Transverse colon (tissue), 4 donors: ENCODE results near the gene TLDC2. TPM values are rescaled to one million over a fixed set of nuclear protein-coding genes. Genes with fewer than 3 reads are reported as not detected.
"Not testable (repeated sequence)": the region's sequence is repeated elsewhere in the genome, so short reads cannot be mapped to it uniquely, and the experiment has no call there.

Source experiments
- DNase-seq: peaks from one replicate; pipeline ENCODE4 v3.0.0-alpha.2; 2019
- H3K27ac ChIP-seq, 4 donors: fragments of 200-600 bp; sonication (generic); 2 replicates each; pipeline ENCODE4 v1.5.1; 2016 to 2018; ENCODE audit warnings: inconsistent platforms in 4 of 4
- H3K27me3 ChIP-seq: fragments of 200-600 bp; sonication (generic); 2 replicates; pipeline ENCODE4 v1.5.1; 2017; ENCODE audit warnings: inconsistent platforms
- H3K36me3 ChIP-seq, 4 donors: fragments of 200-600 bp; sonication (generic); 2 replicates each; pipeline ENCODE4 v1.5.1; 2017 to 2019; ENCODE audit warnings: inconsistent platforms in 4 of 4
- H3K4me1 ChIP-seq, 4 donors: fragments of 200-600 bp; sonication (generic); 2 replicates each; pipeline ENCODE4 v1.5.1; 2017 to 2020; ENCODE audit warnings: inconsistent platforms in 4 of 4
- H3K4me3 ChIP-seq, 4 donors: fragments of 200-600 bp; sonication (generic); 1 replicate in 1 of 4; 2 replicates in 3 of 4; pipeline versions ENCODE4 v1.5.1 to v1.6.1; 2017 to 2019; ENCODE audit warnings: inconsistent platforms in 4 of 4
- H3K9me3 ChIP-seq, 2 donors: fragments of 200-600 bp; sonication (generic); 2 replicates each; pipeline ENCODE4 v1.5.1; 2017 to 2019; ENCODE audit warnings: inconsistent platforms in 2 of 2
- CTCF ChIP-seq, 5 experiments: fragments of 200-600 bp in 3 of 5; fragments of 450-650 bp in 2 of 5; sonication (generic) in 3 of 5; IDR thresholded peaks; 1 replicate in 2 of 5; 2 replicates in 3 of 5; pipeline ENCODE4 v1.5.1; 2016 to 2017; ENCODE audit warnings: antibody characterized with exemption in 5 of 5, inconsistent platforms in 3 of 5, mild to moderate bottlenecking in 2 of 5, moderate library complexity in 1 of 5
- EP300 ChIP-seq: sonication (generic); formaldehyde crosslinking; IDR thresholded peaks from one replicate; pipeline ENCODE4 v1.6.1; 2017; ENCODE audit warnings: antibody characterized with exemption, low read depth
- POLR2A ChIP-seq: fragments of 450-650 bp; IDR thresholded peaks from one replicate; pipeline ENCODE4 v1.6.1; 2016; ENCODE audit warnings: antibody characterized with exemption, mild to moderate bottlenecking, moderate library complexity
- POLR2AphosphoS5 ChIP-seq, 3 donors: sonication (generic); formaldehyde crosslinking; IDR thresholded peaks; one replicate each; pipeline ENCODE4 v1.6.1; 2016; ENCODE audit warnings: antibody characterized with exemption in 3 of 3
- WGBS, 2 donors: methylation state at CpG; one replicate each; pipeline ENCODE4 v1.1.5; 2018; ENCODE audit warnings: low coverage in 1 of 2; 5-methylcytosine and 5-hydroxymethylcytosine counted together
- in situ Hi-C, 4 donors: fragments of 200-750 bp; cut with MboI; loops; one replicate each; pipeline versions ENCODE4 v1.15.0 to v1.15.1; 2017; ENCODE audit warnings: low sequenced_read_pairs in 3 of 4, low pct_ligation_motif_present in 1 of 4, low pct_unique_long_range_greater_than_20kb in 1 of 4
- intact Hi-C: fragments of 100-400 bp; cut with DNase I; formaldehyde crosslinking; loops from one replicate; pipeline ENCODE4 v1.15.1; 2023; ENCODE audit warnings: low total_unique reads
- total RNA-seq, 4 donors: library from RNA; depleted of rRNA; stranded (reverse); fragments of >200 nt; gene quantifications; one replicate each; pipeline ENCODE4 v1.1.0, GENCODE V29; 2016

Gene TLDC2
- total RNA-seq, 4 donors from 2014 or later = 22.9 to 26.1 (median 23.2) TPM

GRCh38 chr20:36929691-36930090 is 53.8 kb downstream of the TLDC2 start:
- Histone ChIP-seq H3K36me3 (peaks cover 0 to 39% (median 8%) of the 10 kb centered on the region in 4 donors), H3K27ac (peak overlapping the region in 2 of 4 donors; percentile 30 to 60)
- DNase-seq = no peak

GRCh38 chr20:36932067-36932466 is 56.1 kb downstream of the TLDC2 start:
- H3K9me3 ChIP-seq, DNase-seq, H3K4me3 ChIP-seq, intact Hi-C loops, H3K27me3 ChIP-seq, in situ Hi-C loops: not testable (repeated sequence)
- Histone ChIP-seq H3K36me3 (peaks cover 0 to 31% (median 8%) of the 10 kb centered on the region in 4 donors), H3K27ac (peak overlapping the region; percentile 41 to 60 (median 56)), H3K4me1 (peaks cover 0 to 19% (median 4%) of the 10 kb centered on the region in 4 donors)
- 83 to 89% methylated on average over 1 to 12 of the region's 12 CpGs for WGBS, 2 donors

More at GRCh38 chr20:36929691-36930090, 53.8 kb downstream of the TLDC2 start:
- H3K9me3 ChIP-seq = no peaks in the 10 kb centered on the region
- intact Hi-C loops (no loop called here), in situ Hi-C loops (no loop called here)
- WGBS, 2 donors = 88 to 98% methylated on average over 4 to 6 of the region's 6 CpGs
- H3K4me1 ChIP-seq = peaks cover 0 to 8% (median 2%) of the 10 kb centered on the region in 4 donors
- no peak for TF ChIP-seq CTCF (IDR thresholded peaks at IDR 0.05)
- no peak for TF ChIP-seq POLR2A
- no peak for TF ChIP-seq EP300
- no peak for TF ChIP-seq POLR2AphosphoS5 (IDR thresholded peaks at IDR 0.05)
- no peak overlapping the region for H3K4me3 ChIP-seq
- H3K27me3 ChIP-seq = no peaks in the 10 kb centered on the region

- no peaks in the 10 kb centered on the region for H3K27me3 ChIP-seq
- H3K27ac ChIP-seq = peak overlapping the region; percentile 2 to 58 (median 38)
- TF ChIP-seq POLR2A = no peak
- peak in 1 of 3 donors; percentile 43 for TF ChIP-seq POLR2AphosphoS5 (IDR thresholded peaks at IDR 0.05)
- TF ChIP-seq EP300 = no peak
- TF ChIP-seq CTCF (IDR thresholded peaks at IDR 0.05) = no peak
- no peak for DNase-seq
- peaks cover 0 to 24% (median 6%) of the 10 kb centered on the region in 4 donors for H3K36me3 ChIP-seq
- in situ Hi-C loops = no loop called here
- peaks cover 0 to 23% (median 8%) of the 10 kb centered on the region in 4 donors for H3K4me1 ChIP-seq
- H3K9me3 ChIP-seq = no peaks in the 10 kb centered on the region
- intact Hi-C loops = no loop called here
- 72 to 80% methylated on average over 3 to 11 of the region's 11 CpGs for WGBS, 2 donors
- H3K4me3 ChIP-seq = no peak overlapping the region
These were observed 56.8 kb downstream of the TLDC2 start for GRCh38 chr20:36932476-36933426.

GRCh38 chr20:36933571-36933970 is 57.6 kb downstream of the TLDC2 start:
- H3K27ac ChIP-seq = peak overlapping the region in 3 of 4 donors; percentile 2 to 55 (median 13)
- DNase-seq, H3K4me3 ChIP-seq, H3K9me3 ChIP-seq, in situ Hi-C loops, intact Hi-C loops, H3K27me3 ChIP-seq: not testable (repeated sequence)
- peaks cover 0 to 32% (median 10%) of the 10 kb centered on the region in 4 donors for H3K4me1 ChIP-seq
- H3K36me3 ChIP-seq = peaks cover 0 to 16% (median 3%) of the 10 kb centered on the region in 4 donors
- 98 to 100% methylated on average over 1 to 16 of the region's 16 CpGs for WGBS, 2 donors

GRCh38 chr20:36936341-36936740 is 60.4 kb downstream of the TLDC2 start:
- intact Hi-C loops (no loop called here), in situ Hi-C loops (no loop called here)
- no peaks in the 10 kb centered on the region for H3K27me3 ChIP-seq
- no peaks in the 10 kb centered on the region for H3K9me3 ChIP-seq
- peaks cover 2 to 44% (median 22%) of the 10 kb centered on the region in 4 donors for H3K4me1 ChIP-seq
- peak overlapping the region in 1 of 4 donors; percentile 4 for H3K4me3 ChIP-seq
- TF ChIP-seq CTCF (IDR thresholded peaks at IDR 0.05) (no peak), POLR2AphosphoS5 (IDR thresholded peaks at IDR 0.05) (no peak), POLR2A (no peak), EP300 (no peak)
- no peak for DNase-seq
- H3K27ac ChIP-seq = peak overlapping the region; percentile 46 to 70 (median 66)
- peaks cover 0 to 11% (median 2%) of the 10 kb centered on the region in 4 donors for H3K36me3 ChIP-seq
- 92 to 93% methylated on average over 8 of the region's 8 CpGs for WGBS, 2 donors

- WGBS, 2 donors = 85 to 88% methylated on average over 5 to 9 of the region's 9 CpGs
- peak overlapping the region in 1 of 4 donors; percentile 4 for H3K4me3 ChIP-seq
- in situ Hi-C loops, H3K9me3 ChIP-seq, DNase-seq, H3K27me3 ChIP-seq, H3K36me3 ChIP-seq, intact Hi-C loops: not testable (repeated sequence)
- peaks cover 6 to 47% (median 25%) of the 10 kb centered on the region in 4 donors for H3K4me1 ChIP-seq
- H3K27ac ChIP-seq = peak overlapping the region; percentile 46 to 70 (median 66)
These were observed 60.9 kb downstream of the TLDC2 start for GRCh38 chr20:36936761-36937401.
